NCI-H345 treated with DMSO at 0.1 percent for 48 hours (cell line): Measurements from ENCODE around the gene MICB.

Experiments
- DNase-seq: peaks from one replicate; lab custom pipeline; 2025; ENCODE audit not compliant: unreplicated experiment; lab: John Stamatoyannopoulos, UW

MICB gene

GRCh38 chr6:31559958-31560696 lies 62.2 kb downstream of the MICB start:
- DNase-seq: no peak

DNA sequence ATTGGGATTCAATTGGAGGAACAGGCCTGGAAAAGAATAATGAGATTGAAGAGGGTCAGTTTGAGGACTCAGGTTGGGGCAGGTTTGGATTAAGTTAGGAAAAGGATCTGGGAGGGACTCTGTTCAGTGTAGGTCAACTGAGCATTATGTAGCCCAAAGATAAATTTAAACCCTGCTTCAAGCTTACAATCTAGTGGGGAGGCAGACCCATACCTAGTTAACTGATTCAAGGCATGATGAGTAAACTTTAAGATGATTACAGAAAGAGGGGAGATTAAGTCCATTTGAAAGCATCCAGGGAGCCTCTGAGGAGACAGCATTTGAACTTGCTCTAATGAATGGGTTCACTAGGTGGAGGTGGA lies 62.7 kb downstream of the MICB start:
- no peak for DNase-seq
